CD14-positive monocyte (primary cell): Measurements from ENCODE around the gene KCNMA1. TPM values are rescaled to one million over a fixed set of nuclear protein-coding genes. Genes with fewer than 3 reads are reported as not detected.

ENCODE experiments used
- DNase-seq, 3 donors: peaks; one replicate each; pipeline ENCODE4 v3.0.0-alpha.2; 2011 to 2022
- H2AFZ ChIP-seq: 2 replicates; pipeline ENCODE4 v1.6.0; 2012; ENCODE audit warnings: mild to moderate bottlenecking, low read depth, low read length, inconsistent platforms; ENCODE audit not compliant: insufficient read depth, poor library complexity, severe bottlenecking
- H3K27ac ChIP-seq, 2 donors: 1 replicate in 1 of 2; 2 replicates in 1 of 2; pipeline ENCODE4 v1.5.1; 2012 to 2013; ENCODE audit warnings: low read length in 2 of 2, control low read depth in 1 of 2, inconsistent platforms in 1 of 2, low read depth in 1 of 2, mild to moderate bottlenecking in 1 of 2
- H3K27me3 ChIP-seq, 2 donors: one replicate each; pipeline versions ENCODE4 v1.6.0 to v1.6.1; 2011 to 2013; ENCODE audit warnings: low read length in 2 of 2; ENCODE audit not compliant: control insufficient read depth in 2 of 2, insufficient read depth in 2 of 2
- H3K36me3 ChIP-seq, 2 donors: replicated peaks in 1 of 2; 1 replicate in 1 of 2; 2 replicates in 1 of 2; pipeline versions ENCODE4 v1.5.1 to v1.6.1; 2012 to 2013; ENCODE audit warnings: low read length in 2 of 2, control low read depth in 1 of 2, inconsistent platforms in 1 of 2, mild to moderate bottlenecking in 1 of 2; ENCODE audit not compliant: insufficient read depth in 2 of 2, control insufficient read depth in 1 of 2
- H3K4me1 ChIP-seq, 2 donors: 1 replicate in 1 of 2; 2 replicates in 1 of 2; pipeline versions ENCODE4 v1.5.1 to v1.6.1; 2012 to 2013; ENCODE audit warnings: low read length in 2 of 2, control low read depth in 1 of 2, inconsistent platforms in 1 of 2, mild to moderate bottlenecking in 1 of 2, moderate library complexity in 1 of 2; ENCODE audit not compliant: insufficient read depth in 2 of 2, control insufficient read depth in 1 of 2
- H3K4me2 ChIP-seq: replicated peaks from 2 replicates; pipeline ENCODE3; 2012; ENCODE audit warnings: low read length, moderate library complexity, mild to moderate bottlenecking; ENCODE audit not compliant: poor library complexity, severe bottlenecking; ENCODE audit errors: extremely low read depth
- H3K4me3 ChIP-seq, 3 experiments: fragments of 200-600 bp in 1 of 3; sonication (generic) in 1 of 3; replicated peaks in 1 of 3; 1 replicate in 2 of 3; 2 replicates in 1 of 3; pipeline ENCODE4 v1.5.1; 2011 to 2013; ENCODE audit warnings: low read length in 3 of 3, mild to moderate bottlenecking in 3 of 3, control low read depth in 2 of 3, low read depth in 2 of 3, inconsistent platforms in 1 of 3, moderate library complexity in 1 of 3
- H3K79me2 ChIP-seq: 2 replicates; pipeline ENCODE4 v1.6.0; 2012; ENCODE audit warnings: mild to moderate bottlenecking, control low read depth, inconsistent platforms, low read length, moderate library complexity; ENCODE audit not compliant: insufficient read depth
- H3K9ac ChIP-seq: 2 replicates; pipeline ENCODE4 v1.6.0; 2017; ENCODE audit warnings: low read length, mild to moderate bottlenecking; ENCODE audit not compliant: insufficient read depth, poor library complexity, severe bottlenecking
- H3K9me3 ChIP-seq, 2 donors: replicated peaks in 1 of 2; 1 replicate in 1 of 2; 2 replicates in 1 of 2; pipeline versions ENCODE4 v1.5.1 to v1.6.1; 2012 to 2013; ENCODE audit warnings: low read length in 2 of 2, control low read depth in 1 of 2; ENCODE audit not compliant: control insufficient read depth in 1 of 2, insufficient read depth in 1 of 2
- H4K20me1 ChIP-seq: 2 replicates; pipeline ENCODE4 v1.6.0; 2012; ENCODE audit warnings: mild to moderate bottlenecking, low read length, control low read depth, moderate library complexity; ENCODE audit not compliant: insufficient read depth
- H3K27ac Mint-ChIP-seq, 7 donors: one replicate each; pipeline ENCODE4 v1.8.0; 2020; ENCODE audit warnings: mild to moderate bottlenecking in 7 of 7, mixed read lengths in 7 of 7, moderate library complexity in 6 of 7, inconsistent platforms in 2 of 7
- H3K27me3 Mint-ChIP-seq, 3 donors: one replicate each; pipeline ENCODE4 v1.8.0; 2021 to 2022; ENCODE audit warnings: low read depth in 3 of 3, mild to moderate bottlenecking in 3 of 3, mixed read lengths in 3 of 3, moderate library complexity in 3 of 3, inconsistent platforms in 1 of 3
- H3K36me3 Mint-ChIP-seq, 2 donors: one replicate each; pipeline ENCODE4 v1.8.0; 2020; ENCODE audit warnings: mixed read lengths in 2 of 2, inconsistent platforms in 1 of 2, mild to moderate bottlenecking in 1 of 2
- H3K4me1 Mint-ChIP-seq: one replicate; pipeline ENCODE4 v1.8.0; 2020; ENCODE audit warnings: mild to moderate bottlenecking, mixed read lengths
- H3K4me3 Mint-ChIP-seq, 2 donors: one replicate each; pipeline ENCODE4 v1.8.0; 2020; ENCODE audit warnings: mild to moderate bottlenecking in 2 of 2, mixed read lengths in 2 of 2, moderate library complexity in 1 of 2
- H3K9me3 Mint-ChIP-seq, 7 donors: one replicate each; pipeline ENCODE4 v1.8.0; 2020 to 2022; ENCODE audit warnings: mixed read lengths in 7 of 7, mild to moderate bottlenecking in 6 of 7, moderate library complexity in 6 of 7, inconsistent platforms in 2 of 7
- CTCF ChIP-seq: fragments of 200-600 bp; IDR thresholded peaks from one replicate; pipeline ENCODE4 v1.8.0; 2022; ENCODE audit warnings: antibody characterized with exemption, mild to moderate bottlenecking
- WGBS: methylation state at CpG from one replicate; pipeline ENCODE4 v1.1.5; 2013; ENCODE audit warnings: missing lambda C conversion rate; ENCODE audit not compliant: insufficient coverage; 5-methylcytosine and 5-hydroxymethylcytosine counted together
- intact Hi-C, 2 donors: fragments of 100-400 bp; cut with micrococcal nuclease; formaldehyde crosslinking; loops; one replicate each; pipeline versions ENCODE4 v1.15.0 to v1.15.1; 2023
- polyA plus RNA-seq, 3 donors: library from polyadenylated mRNA; depleted of rRNA in 1 of 3; unstranded in 2 of 3; stranded (reverse) in 1 of 3; fragments of 300-500 nt in 2 of 3; fragments of >200 nt in 1 of 3; fragmentation: Illumina TruSeq in 2 of 3; gene quantifications; 1 replicate in 2 of 3; 2 replicates in 1 of 3; pipeline ENCODE4 v1.2.3, GENCODE V29; 2012 to 2021

KCNMA1 gene
- polyA plus RNA-seq, 3 donors: 0.11 to 1.0 TPM; not detected in 1

GRCh38 chr10:77578583-77579227 lies 58.9 kb downstream of the KCNMA1 start:
- intact Hi-C loops: no loop called here
- Histone ChIP-seq H3K36me3 (no peaks in the 10 kb centered on the region), H4K20me1 (no peaks in the 10 kb centered on the region), H2AFZ (no peak overlapping the region), H3K27ac (no peak overlapping the region), H3K79me2 (no peaks in the 10 kb centered on the region), H3K4me2 (no peak overlapping the region), H3K27me3 (no peaks in the 10 kb centered on the region), H3K4me1 (peaks cover 7 to 9% of the 10 kb centered on the region in 2 donors), H3K9ac (no peak overlapping the region), H3K9me3 (no peaks in the 10 kb centered on the region), H3K4me3 (no peak overlapping the region)
- peaks cover 7 to 10% (median 9%) of the 10 kb centered on the region in 3 donors for H3K27me3 Mint-ChIP-seq
- no peak for TF ChIP-seq CTCF
- no peak overlapping the region for H3K4me3 Mint-ChIP-seq
- 89% methylated on average over 6 of the region's 7 CpGs for WGBS
- H3K27ac Mint-ChIP-seq: peak overlapping the region in 1 of 7 donors; percentile 43
- DNase-seq: no peak
- peaks cover 0 to 8% (median 0%) of the 10 kb centered on the region in 7 donors for H3K9me3 Mint-ChIP-seq
- no peaks in the 10 kb centered on the region for H3K36me3 Mint-ChIP-seq
- H3K4me1 Mint-ChIP-seq: peaks cover 14% of the 10 kb centered on the region

GRCh38 chr10:77577666-77578229 lies 59.9 kb downstream of the KCNMA1 start:
- DNase-seq: no peak
- peaks cover 3 to 4% of the 10 kb centered on the region in 2 donors for H3K4me1 ChIP-seq
- Mint-ChIP-seq H3K9me3 (peaks cover 0 to 6% (median 0%) of the 10 kb centered on the region in 7 donors), H3K4me3 (no peak overlapping the region), H3K27ac (no peak overlapping the region), H3K36me3 (no peaks in the 10 kb centered on the region), H3K4me1 (peaks cover 4% of the 10 kb centered on the region), H3K27me3 (peaks cover 7 to 13% (median 7%) of the 10 kb centered on the region in 3 donors)
- H2AFZ ChIP-seq: no peak overlapping the region
- WGBS: no CpG with 5 or more reads among the region's 1 CpG
- no peaks in the 10 kb centered on the region for H3K9me3 ChIP-seq
- H3K4me2 ChIP-seq: no peak overlapping the region
- H3K27me3 ChIP-seq: no peaks in the 10 kb centered on the region
- H4K20me1 ChIP-seq: no peaks in the 10 kb centered on the region
- TF ChIP-seq CTCF: no peak
- H3K36me3 ChIP-seq: no peaks in the 10 kb centered on the region
- no peak overlapping the region for H3K27ac ChIP-seq
- H3K4me3 ChIP-seq: no peak overlapping the region
- intact Hi-C loops: no loop called here
- H3K9ac ChIP-seq: no peak overlapping the region
- H3K79me2 ChIP-seq: no peaks in the 10 kb centered on the region
